GM20000 (cell line): ENCODE results near the gene SLC23A1.
"Not testable (repeated sequence)": the region's sequence is repeated elsewhere in the genome, so short reads cannot be mapped to it uniquely, and the experiment has no call there.

Experiments
- DNase-seq: peaks from one replicate; pipeline ENCODE4 v3.0.0; 2012; ENCODE audit warnings: low spot score
- TF ChIP-seq, protein P1 (sequence below): IDR thresholded peaks from 2 replicates; pipeline ENCODE4 v1.5.1; 2012; ENCODE audit warnings: mild to moderate bottlenecking, control low read depth; ENCODE audit errors: extremely low read depth, missing control alignments

The SLC23A1 gene

DNA sequence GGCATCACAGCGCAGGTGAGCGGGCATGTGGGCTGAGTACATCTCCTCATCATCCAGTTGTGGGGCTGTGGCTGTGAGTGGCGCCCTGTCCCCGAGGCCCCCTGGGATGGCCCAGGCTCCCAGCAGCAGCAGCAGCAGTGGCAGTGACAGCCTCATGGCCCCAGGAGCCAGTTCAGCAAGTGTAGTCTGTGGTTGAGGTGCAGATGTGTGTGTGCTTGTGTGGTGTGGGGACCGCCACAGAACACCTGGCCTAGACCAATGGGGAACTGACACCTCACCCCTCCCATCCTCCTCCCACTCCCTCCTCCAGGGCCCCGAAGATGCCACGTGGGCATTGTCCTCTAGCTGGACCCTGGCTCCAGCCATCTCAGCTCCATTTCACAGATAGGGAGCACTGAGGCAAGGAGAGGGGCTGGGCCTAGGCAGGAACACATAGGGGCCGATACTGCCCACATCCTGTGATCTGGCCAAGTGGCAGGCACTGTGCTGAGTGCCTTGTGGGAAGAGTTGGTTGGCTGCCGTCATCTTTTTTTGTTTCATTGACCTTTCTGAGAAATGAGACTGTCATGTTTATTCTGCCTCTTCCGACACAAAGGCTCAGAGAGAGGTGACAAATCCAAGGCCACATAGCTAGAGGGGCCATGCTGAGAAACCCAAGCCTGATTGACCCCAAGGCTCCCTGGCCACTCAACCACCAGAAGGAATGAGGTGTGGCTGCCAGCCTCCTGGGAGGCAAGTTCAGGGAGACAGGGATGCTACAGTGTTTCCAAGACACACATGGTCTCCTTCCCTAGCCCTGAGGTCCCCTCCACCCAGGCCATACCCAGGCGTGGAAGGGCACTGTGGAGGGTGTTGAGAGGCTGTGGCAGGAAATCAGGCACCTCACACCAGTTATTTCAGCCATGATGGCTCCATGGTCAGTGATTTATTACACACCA is 6.9 kb upstream of the SLC23A1 start, which contains the start of gene MZB1:
Gene MZB1, minus strand, starts transcription at position 213 of the 938 bp plus-strand sequence. Its CDS starts 57 bp downstream, at position 156.
- TF ChIP-seq, protein P1, sequence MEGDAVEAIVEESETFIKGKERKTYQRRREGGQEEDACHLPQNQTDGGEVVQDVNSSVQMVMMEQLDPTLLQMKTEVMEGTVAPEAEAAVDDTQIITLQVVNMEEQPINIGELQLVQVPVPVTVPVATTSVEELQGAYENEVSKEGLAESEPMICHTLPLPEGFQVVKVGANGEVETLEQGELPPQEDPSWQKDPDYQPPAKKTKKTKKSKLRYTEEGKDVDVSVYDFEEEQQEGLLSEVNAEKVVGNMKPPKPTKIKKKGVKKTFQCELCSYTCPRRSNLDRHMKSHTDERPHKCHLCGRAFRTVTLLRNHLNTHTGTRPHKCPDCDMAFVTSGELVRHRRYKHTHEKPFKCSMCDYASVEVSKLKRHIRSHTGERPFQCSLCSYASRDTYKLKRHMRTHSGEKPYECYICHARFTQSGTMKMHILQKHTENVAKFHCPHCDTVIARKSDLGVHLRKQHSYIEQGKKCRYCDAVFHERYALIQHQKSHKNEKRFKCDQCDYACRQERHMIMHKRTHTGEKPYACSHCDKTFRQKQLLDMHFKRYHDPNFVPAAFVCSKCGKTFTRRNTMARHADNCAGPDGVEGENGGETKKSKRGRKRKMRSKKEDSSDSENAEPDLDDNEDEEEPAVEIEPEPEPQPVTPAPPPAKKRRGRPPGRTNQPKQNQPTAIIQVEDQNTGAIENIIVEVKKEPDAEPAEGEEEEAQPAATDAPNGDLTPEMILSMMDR: no peak
- DNase-seq: peak; percentile 92

DNA sequence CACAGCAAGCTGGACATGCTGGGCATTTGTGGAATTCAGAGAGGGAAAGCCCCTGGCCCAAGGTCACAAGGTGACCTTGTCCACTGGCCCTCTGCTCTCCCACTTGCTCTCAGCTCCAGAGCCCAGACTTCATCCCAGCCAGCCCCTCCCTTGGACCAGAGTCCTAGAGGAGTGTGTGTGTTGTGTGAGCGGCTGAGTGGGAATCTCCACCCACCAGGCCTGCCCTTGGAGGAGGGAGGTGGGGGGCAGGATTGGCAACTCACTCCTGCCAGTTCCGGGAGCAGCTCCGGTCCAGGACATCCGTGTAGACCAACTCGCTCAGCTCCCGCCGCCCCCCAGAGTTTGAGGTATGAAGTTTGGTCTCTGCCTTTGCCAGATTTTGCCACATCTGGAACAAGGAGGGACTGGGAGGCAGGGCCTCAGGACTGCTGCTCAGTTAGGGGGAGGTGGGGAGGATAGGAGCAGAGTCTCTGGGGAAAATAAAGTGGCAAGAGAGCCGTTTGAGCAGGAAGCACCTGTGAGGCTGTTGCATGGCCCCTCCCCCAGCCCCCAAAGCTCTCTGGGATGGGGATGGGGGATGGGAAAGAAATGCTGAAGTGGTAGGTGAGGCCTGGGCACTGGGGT is 5.2 kb upstream of the SLC23A1 start:
- TF ChIP-seq, protein P1: no peak
- no peak for DNase-seq

DNA sequence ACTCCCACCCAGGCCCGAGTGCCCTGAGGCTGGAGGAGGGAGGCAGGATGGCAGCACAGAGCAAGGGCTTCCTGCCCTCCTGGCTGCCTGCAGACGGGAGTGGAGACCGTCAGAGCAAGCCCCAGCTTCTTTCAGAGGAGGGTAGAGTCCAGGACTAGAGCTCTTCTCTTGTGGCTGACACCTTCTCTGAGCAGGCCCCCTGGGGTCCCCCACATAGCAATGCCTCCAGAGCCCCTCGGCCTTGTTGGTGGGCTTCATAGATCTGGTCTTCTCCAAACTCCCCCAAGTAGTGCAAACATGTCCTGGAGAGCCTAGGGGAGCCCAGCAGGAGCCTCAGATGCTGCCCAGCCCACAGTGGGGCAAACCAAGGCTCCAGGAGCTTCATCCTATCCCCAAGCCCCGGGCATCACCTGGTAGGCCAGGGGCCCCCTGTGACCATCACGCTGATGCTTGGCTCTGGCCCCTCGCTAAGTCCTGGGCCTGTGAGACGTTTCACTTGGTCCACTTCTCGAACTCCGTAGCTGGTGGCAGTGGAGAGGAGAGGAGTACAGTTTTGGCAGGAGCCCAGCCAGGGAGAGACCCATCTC is 4.6 kb upstream of the SLC23A1 start:
- peak; percentile 19 for DNase-seq
- TF ChIP-seq, protein P1: no peak

DNA sequence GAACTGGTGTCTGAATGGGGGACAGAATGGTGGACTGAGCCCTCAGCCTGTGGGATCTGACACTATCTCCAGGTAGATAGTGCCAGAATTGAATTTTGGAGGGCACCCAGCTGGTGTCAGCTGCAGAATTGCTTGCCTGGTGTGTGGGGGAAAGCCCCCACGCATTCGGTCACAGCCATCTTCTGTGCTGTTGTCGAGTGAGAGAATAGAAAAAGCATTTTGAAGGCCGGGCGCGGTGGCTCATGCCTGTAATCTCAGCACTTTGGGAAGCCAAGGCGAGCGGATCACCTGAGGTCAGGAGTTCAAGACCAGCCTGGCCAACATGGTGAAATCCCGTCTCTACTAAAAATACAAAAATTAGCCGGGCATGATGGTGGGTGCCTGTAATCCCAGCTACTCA is 3.9 kb upstream of the SLC23A1 start:
- DNase-seq: not testable (repeated sequence)

DNA sequence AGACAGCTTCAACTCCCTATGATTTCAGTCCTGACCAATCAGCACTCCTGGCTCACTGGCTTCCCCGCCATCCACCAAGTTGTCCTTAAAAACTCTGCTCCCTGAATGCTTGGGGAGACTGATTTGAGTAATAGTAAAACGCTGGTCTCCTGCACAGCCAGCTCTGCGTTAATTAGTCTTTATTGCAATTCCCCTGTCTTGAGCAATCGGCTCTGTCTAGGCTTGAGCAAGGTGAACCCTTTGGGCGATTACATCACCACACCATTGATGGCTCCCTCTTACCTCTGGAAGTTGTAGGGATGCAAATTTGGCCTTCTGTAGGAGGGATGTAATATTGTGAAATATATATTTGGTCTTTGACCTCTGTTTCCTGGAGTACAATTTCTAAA is 2.9 kb upstream of the SLC23A1 start:
- TF ChIP-seq, protein P1: no peak
- no peak for DNase-seq

DNA sequence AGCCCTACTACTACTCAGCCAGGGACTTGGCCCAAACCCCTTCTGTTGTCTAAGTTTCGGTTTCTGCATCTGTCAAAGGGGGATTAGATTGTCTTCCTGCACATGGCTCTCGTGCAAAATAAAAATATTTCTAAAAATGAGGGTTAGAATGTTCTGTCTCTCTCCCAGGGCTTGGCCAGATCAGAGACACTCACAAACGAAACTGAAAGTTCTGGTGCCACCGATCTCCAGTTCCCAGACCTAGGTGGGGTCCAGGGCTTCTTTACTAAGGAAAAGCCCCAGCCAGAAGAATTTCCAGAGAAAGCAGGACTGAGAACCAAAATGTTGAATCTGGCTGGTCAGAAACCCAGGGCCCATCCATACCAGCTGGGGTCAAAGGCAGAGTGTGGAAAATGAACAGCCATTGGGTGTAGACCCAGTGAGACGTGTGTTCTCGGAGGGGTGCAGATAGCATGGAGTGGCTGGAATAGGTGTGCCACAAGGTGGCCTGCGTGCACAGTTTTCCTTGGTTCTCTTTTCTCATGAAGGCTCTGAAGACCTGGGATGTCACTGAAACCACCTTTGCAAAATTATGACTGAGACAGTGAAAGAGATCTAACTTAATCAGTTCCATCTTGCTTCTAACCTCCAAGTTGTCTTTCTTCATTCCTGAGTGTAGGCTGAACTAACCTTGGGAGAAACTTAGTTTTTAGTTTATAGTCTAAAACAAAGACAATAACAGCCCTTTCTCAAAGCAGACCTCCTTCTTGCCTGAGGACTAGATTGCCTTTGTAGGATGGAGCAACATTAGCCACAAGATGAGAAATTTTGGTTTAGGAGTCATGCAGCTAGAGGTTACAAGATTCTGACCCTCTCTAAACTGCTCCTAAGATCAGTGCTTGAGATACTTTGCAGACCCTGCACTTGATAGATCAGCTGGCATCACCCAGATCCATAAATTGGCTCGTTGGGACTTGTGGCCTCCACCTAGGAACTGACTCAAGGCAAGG is 2.3 kb upstream of the SLC23A1 start:
- peak; percentile 57 for DNase-seq
- TF ChIP-seq, protein P1: peak; percentile 16

DNA sequence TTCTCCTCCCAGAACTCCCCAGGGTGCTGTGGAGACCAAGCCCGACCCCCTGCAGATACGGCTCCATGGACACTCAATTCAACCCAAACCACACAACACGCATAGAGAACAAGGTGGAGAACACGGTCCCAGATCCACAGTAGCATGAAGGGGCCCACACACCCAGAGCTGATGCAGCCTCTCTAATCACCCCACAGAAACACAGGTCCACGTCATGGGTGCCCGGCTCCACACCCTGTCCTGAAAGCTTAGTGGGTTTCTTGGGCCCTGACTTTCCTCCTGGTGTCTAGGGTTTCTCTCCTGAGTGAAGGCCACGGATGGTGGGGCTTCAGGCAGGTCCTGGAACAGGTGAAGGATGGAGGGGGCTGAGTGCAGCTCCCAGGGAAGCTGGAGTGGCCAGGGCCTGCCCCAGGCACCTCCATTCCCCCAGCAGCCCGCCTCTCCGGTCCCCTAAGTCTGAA is 1.5 kb upstream of the SLC23A1 start:
- TF ChIP-seq, protein P1: no peak
- DNase-seq: peak; percentile 15
